Trophoblast cell (in vitro differentiated cells and primary cell): ENCODE data around the gene ENTR1.

Experiments
- DNase-seq, 2 donors: peaks; one replicate each; pipeline ENCODE4 v3.0.0-alpha.2; 2016
- H2AFZ ChIP-seq: 2 replicates; pipeline ENCODE4 v1.6.1; 2013; ENCODE audit warnings: low read length, moderate library complexity, mild to moderate bottlenecking; ENCODE audit not compliant: insufficient read depth, poor library complexity
- H2AK5ac ChIP-seq: 2 replicates; pipeline ENCODE4 v1.6.1; 2013; ENCODE audit warnings: mild to moderate bottlenecking, low read length
- H2BK120ac ChIP-seq: 2 replicates; pipeline ENCODE4 v1.6.1; 2013; ENCODE audit warnings: low read length, mild to moderate bottlenecking, moderate library complexity; ENCODE audit not compliant: insufficient read depth, poor library complexity
- H2BK12ac ChIP-seq: 2 replicates; pipeline ENCODE4 v1.6.1; 2013; ENCODE audit warnings: mild to moderate bottlenecking, low read length, moderate library complexity
- H2BK5ac ChIP-seq: 2 replicates; pipeline ENCODE4 v1.6.1; 2013; ENCODE audit warnings: low read length, low read depth, moderate library complexity, mild to moderate bottlenecking; ENCODE audit not compliant: poor library complexity
- H3K14ac ChIP-seq: 2 replicates; pipeline ENCODE4 v1.6.1; 2013; ENCODE audit warnings: mild to moderate bottlenecking, low read length
- H3K18ac ChIP-seq: 2 replicates; pipeline ENCODE4 v1.6.1; 2013; ENCODE audit warnings: mild to moderate bottlenecking, low read length
- H3K23ac ChIP-seq: 2 replicates; pipeline ENCODE4 v1.6.1; 2013; ENCODE audit warnings: low read length
- H3K27ac ChIP-seq: 2 replicates; pipeline ENCODE4 v1.5.1; 2013; ENCODE audit warnings: low read depth, mild to moderate bottlenecking, inconsistent platforms, low read length, moderate library complexity
- H3K27me3 ChIP-seq: 2 replicates; pipeline ENCODE4 v1.6.1; 2013; ENCODE audit warnings: inconsistent platforms, mild to moderate bottlenecking, low read length, moderate library complexity; ENCODE audit not compliant: insufficient read depth
- H3K36me3 ChIP-seq, 2 experiments: 1 replicate in 1 of 2; 2 replicates in 1 of 2; pipeline ENCODE4 v1.6.1; 2013; ENCODE audit warnings: low read length in 2 of 2, mild to moderate bottlenecking in 2 of 2, moderate library complexity in 1 of 2; ENCODE audit not compliant: insufficient read depth in 2 of 2, control insufficient read depth in 1 of 2
- H3K4ac ChIP-seq: 2 replicates; pipeline ENCODE4 v1.6.1; 2013; ENCODE audit warnings: low read depth, mild to moderate bottlenecking, low read length, moderate library complexity
- H3K4me1 ChIP-seq, 2 experiments: 1 replicate in 1 of 2; 2 replicates in 1 of 2; pipeline ENCODE4 v1.6.1; 2013; ENCODE audit warnings: low read length in 2 of 2, mild to moderate bottlenecking in 2 of 2, moderate library complexity in 1 of 2; ENCODE audit not compliant: insufficient read depth in 2 of 2, control insufficient read depth in 1 of 2
- H3K4me2 ChIP-seq: 2 replicates; pipeline ENCODE4 v1.6.1; 2013; ENCODE audit warnings: inconsistent platforms, mild to moderate bottlenecking, low read length, moderate library complexity
- H3K4me3 ChIP-seq: 2 replicates; pipeline ENCODE4 v1.5.1; 2013; ENCODE audit warnings: mild to moderate bottlenecking, low read depth, low read length, inconsistent platforms
- H3K79me1 ChIP-seq: one replicate; pipeline ENCODE4 v1.6.1; 2013; ENCODE audit warnings: low read length
- H3K79me2 ChIP-seq: 2 replicates; pipeline ENCODE4 v1.6.1; 2013; ENCODE audit warnings: low read length, mild to moderate bottlenecking; ENCODE audit not compliant: control insufficient read depth, insufficient read depth, poor library complexity
- H3K9ac ChIP-seq: 2 replicates; pipeline ENCODE4 v1.6.1; 2013; ENCODE audit warnings: mild to moderate bottlenecking, low read length
- H3K9me3 ChIP-seq: 2 replicates; pipeline ENCODE4 v1.6.1; 2013; ENCODE audit warnings: low read depth, mild to moderate bottlenecking, control low read depth, inconsistent platforms, low read length; ENCODE audit not compliant: insufficient read depth
- H4K12ac ChIP-seq: 2 replicates; pipeline ENCODE4 v1.6.1; 2013; ENCODE audit warnings: low read depth, mild to moderate bottlenecking, low read length, moderate library complexity
- H4K8ac ChIP-seq: 2 replicates; pipeline ENCODE4 v1.6.1; 2013; ENCODE audit warnings: low read depth, mild to moderate bottlenecking, low read length, moderate library complexity
- H4K91ac ChIP-seq: one replicate; pipeline ENCODE4 v1.6.1; 2013; ENCODE audit warnings: low read depth, mild to moderate bottlenecking, low read length, moderate library complexity
- WGBS: extraction: QIAGEN DNeasy Blood & Tissue Kit; methylation state at CpG from one replicate; pipeline ENCODE4 v1.1.7; 2013; ENCODE audit warnings: missing lambda C conversion rate; ENCODE audit not compliant: insufficient read length, insufficient coverage; ENCODE audit errors: extremely low coverage; 5-methylcytosine and 5-hydroxymethylcytosine counted together

Gene ENTR1

GRCh38 chr9:136421791-136422190 is 11.4 kb upstream of the ENTR1 start:
- Histone ChIP-seq H4K91ac (no peak overlapping the region), H2BK120ac (no peak overlapping the region), H3K9me3 (peaks cover 4% of the 10 kb centered on the region), H3K4me3 (no peak overlapping the region), H3K4me1 (peaks cover 0 to 2% of the 10 kb centered on the region in 2 experiments), H2AK5ac (no peak overlapping the region), H2BK12ac (no peak overlapping the region), H3K23ac (no peak overlapping the region), H3K4ac (no peak overlapping the region), H3K27ac (no peak overlapping the region), H2BK5ac (no peak overlapping the region), H3K4me2 (no peak overlapping the region), H3K27me3 (no peaks in the 10 kb centered on the region), H4K8ac (no peak overlapping the region), H3K36me3 (peaks cover 71 to 73% of the 10 kb centered on the region in 2 experiments), H3K79me1 (no peaks in the 10 kb centered on the region), H2AFZ (no peak overlapping the region), H3K79me2 (no peaks in the 10 kb centered on the region), H3K9ac (no peak overlapping the region), H3K14ac (no peak overlapping the region), H3K18ac (no peak overlapping the region), H4K12ac (no peak overlapping the region)
- no CpG with 5 or more reads among the region's 21 CpGs for WGBS
- DNase-seq = no peak

GRCh38 chr9:136419092-136419420 is 8.6 kb upstream of the ENTR1 start:
- no peak overlapping the region for H3K27ac ChIP-seq
- no peaks in the 10 kb centered on the region for H3K79me1 ChIP-seq
- no peak for DNase-seq
- H3K23ac ChIP-seq = no peak overlapping the region
- H2BK120ac ChIP-seq = no peak overlapping the region
- H3K14ac ChIP-seq = no peak overlapping the region
- no peak overlapping the region for H4K91ac ChIP-seq
- no peak overlapping the region for H2BK12ac ChIP-seq
- no peak overlapping the region for H2BK5ac ChIP-seq
- H3K9ac ChIP-seq = no peak overlapping the region
- no peak overlapping the region for H3K4me3 ChIP-seq
- no peak overlapping the region for H2AK5ac ChIP-seq
- no peak overlapping the region for H4K12ac ChIP-seq
- WGBS = no CpG with 5 or more reads among the region's 12 CpGs
- no peaks in the 10 kb centered on the region for H3K27me3 ChIP-seq
- H4K8ac ChIP-seq = no peak overlapping the region
- no peak overlapping the region for H2AFZ ChIP-seq
- peaks cover 78 to 85% of the 10 kb centered on the region in 2 experiments for H3K36me3 ChIP-seq
- H3K4me1 ChIP-seq = peaks cover 0 to 2% of the 10 kb centered on the region in 2 experiments
- H3K4me2 ChIP-seq = no peak overlapping the region
- no peaks in the 10 kb centered on the region for H3K79me2 ChIP-seq
- peaks cover 4% of the 10 kb centered on the region for H3K9me3 ChIP-seq
- H3K4ac ChIP-seq = no peak overlapping the region
- H3K18ac ChIP-seq = no peak overlapping the region

GRCh38 chr9:136418182-136419091 is 8.0 kb upstream of the ENTR1 start:
- no peak for DNase-seq
- Histone ChIP-seq H4K91ac (no peak overlapping the region), H3K4me3 (peak overlapping the region; percentile 0), H3K9me3 (peaks cover 2% of the 10 kb centered on the region), H3K36me3 (peaks cover 79 to 85% of the 10 kb centered on the region in 2 experiments), H3K4ac (no peak overlapping the region), H3K27me3 (no peaks in the 10 kb centered on the region), H3K27ac (no peak overlapping the region), H4K8ac (no peak overlapping the region), H2AK5ac (no peak overlapping the region), H2BK120ac (no peak overlapping the region), H3K9ac (no peak overlapping the region), H2AFZ (no peak overlapping the region), H3K4me1 (peaks cover 0 to 2% of the 10 kb centered on the region in 2 experiments), H3K4me2 (no peak overlapping the region), H2BK5ac (no peak overlapping the region), H2BK12ac (no peak overlapping the region), H4K12ac (no peak overlapping the region), H3K18ac (no peak overlapping the region), H3K79me2 (no peaks in the 10 kb centered on the region), H3K23ac (no peak overlapping the region), H3K79me1 (no peaks in the 10 kb centered on the region), H3K14ac (no peak overlapping the region)
- WGBS = no CpG with 5 or more reads among the region's 48 CpGs

GRCh38 chr9:136416914-136417313 is 6.5 kb upstream of the ENTR1 start:
- H3K4me3 ChIP-seq = no peak overlapping the region
- H2BK12ac ChIP-seq = no peak overlapping the region
- no peaks in the 10 kb centered on the region for H3K79me2 ChIP-seq
- H3K36me3 ChIP-seq = peaks cover 70 to 79% of the 10 kb centered on the region in 2 experiments
- H3K14ac ChIP-seq = no peak overlapping the region
- no peak overlapping the region for H2BK5ac ChIP-seq
- no peak overlapping the region for H4K91ac ChIP-seq
- no peak overlapping the region for H3K4me2 ChIP-seq
- H3K79me1 ChIP-seq = no peaks in the 10 kb centered on the region
- no peak overlapping the region for H3K9ac ChIP-seq
- no peak overlapping the region for H3K23ac ChIP-seq
- no peak overlapping the region for H2AK5ac ChIP-seq
- no peak overlapping the region for H2BK120ac ChIP-seq
- no peak overlapping the region for H3K27ac ChIP-seq
- no peak overlapping the region for H2AFZ ChIP-seq
- H3K4ac ChIP-seq = no peak overlapping the region
- no peak overlapping the region for H3K18ac ChIP-seq
- no peak for DNase-seq
- no peak overlapping the region for H4K8ac ChIP-seq
- no CpG with 5 or more reads among the region's 19 CpGs for WGBS
- no peaks in the 10 kb centered on the region for H3K27me3 ChIP-seq
- no peak overlapping the region for H4K12ac ChIP-seq
- no peaks in the 10 kb centered on the region for H3K4me1 ChIP-seq
- peaks cover 2% of the 10 kb centered on the region for H3K9me3 ChIP-seq
